ENCODE data around the gene ACBD5. TPM values are rescaled to one million over a fixed set of nuclear protein-coding genes. Genes with fewer than 3 reads are reported as not detected.

The ACBD5 gene
- polyA plus RNA-seq, 1 of the 3 experiments (the other 2 are of a cell fraction), result 12.5 TPM

- TF ChIP-seq USF2 (IDR thresholded peaks at IDR 0.05; ENCODE audit: borderline replicate concordance, low read depth, low read length) (no peak), TCF12 (IDR thresholded peaks at IDR 0.05) (peak; percentile 48; the same call in 1 of the 2 replicates), ELF1 (IDR thresholded peaks at IDR 0.05) (no peak), MXI1 (IDR thresholded peaks at IDR 0.05; ENCODE audit: low read depth, low read length) (no peak), RAD21 (IDR thresholded peaks at IDR 0.05; ENCODE audit: low read length) (no peak), NFIC (IDR thresholded peaks at IDR 0.05; ENCODE audit: borderline replicate concordance) (peak; percentile 58), SIN3A (IDR thresholded peaks at IDR 0.05; ENCODE audit: borderline replicate concordance, low read depth, low read length) (no peak), YY1 (IDR thresholded peaks at IDR 0.05; ENCODE audit: low read depth) (no peak), JUND (IDR thresholded peaks at IDR 0.05) (peak; percentile 85)
These were observed 48.3 kb downstream of the ACBD5 start (continued) for GRCh38 chr10:27192284-27192683.

GRCh38 chr10:27190508-27190907 lies 50.1 kb downstream of the ACBD5 start:
- DNase-seq, result no peak
- no peaks in the 10 kb centered on the region for H4K20me1 ChIP-seq (ENCODE audit: insufficient read depth)
- no peak overlapping the region for H3K27ac ChIP-seq (ENCODE audit: low read depth in 2 of 2, low read length in 1 of 2)
- ChIA-PET CTCF (no interaction called here), POLR2A (no interaction called here)
- no peaks in the 10 kb centered on the region for H3K79me2 ChIP-seq (ENCODE audit: insufficient read depth)
- H2AFZ ChIP-seq (ENCODE audit: low read depth), result no peak overlapping the region
- WGBS (ENCODE audit: low lambda C conversion rate), result 88% methylated on average over 2 of the region's 2 CpGs
- H3K4me3 ChIP-seq (ENCODE audit: low read depth in 2 of 2, low read length in 1 of 2), result no peak overlapping the region
- TF ChIP-seq GABPA (IDR thresholded peaks at IDR 0.05; ENCODE audit: low read depth) (no peak), RXRA (IDR thresholded peaks at IDR 0.05; ENCODE audit: borderline replicate concordance, low read depth) (no peak), GATA2 (CRISPR knock-in tag; IDR thresholded peaks at IDR 0.05) (no peak), PBX3 (IDR thresholded peaks at IDR 0.05) (no peak), FOXM1 (IDR thresholded peaks at IDR 0.05; ENCODE audit: low read depth) (no peak), USF1 (IDR thresholded peaks at IDR 0.05; ENCODE audit: borderline replicate concordance, low read depth) (no peak), IRF3 (IDR thresholded peaks at IDR 0.05; ENCODE audit: low read depth, low read length) (no peak), REST (IDR thresholded peaks at IDR 0.05; ENCODE audit: low read depth, low read length) (no peak), NRF1 (IDR thresholded peaks at IDR 0.05; ENCODE audit: low read depth, low read length) (no peak), MXI1 (IDR thresholded peaks at IDR 0.05; ENCODE audit: low read depth, low read length) (no peak), POLR2AphosphoS5 (IDR thresholded peaks at IDR 0.05; ENCODE audit: low read depth, low read length) (no peak), ZBTB33 (IDR thresholded peaks at IDR 0.05; ENCODE audit: borderline replicate concordance, low read depth) (no peak), SIN3A (IDR thresholded peaks at IDR 0.05; ENCODE audit: borderline replicate concordance, low read depth, low read length) (no peak), TCF12 (IDR thresholded peaks at IDR 0.05) (no peak), RFX5 (IDR thresholded peaks at IDR 0.05; ENCODE audit: low read length) (no peak), SMC3 (IDR thresholded peaks at IDR 0.05; ENCODE audit: low read depth, low read length) (no peak), ELF1 (IDR thresholded peaks at IDR 0.05) (no peak)
- peaks cover 24% of the 10 kb centered on the region for H3F3A ChIP-seq (replicated peaks; ENCODE audit: insufficient read depth)
- H3K4me1 ChIP-seq (ENCODE audit: control insufficient read depth in 1 of 2, insufficient read depth in 2 of 2, low read depth in 1 of 2, low read length in 1 of 2), result peaks cover 0 to 4% of the 10 kb centered on the region in 2 experiments; a peak in 1 of 4 replicates
- H3K9me3 ChIP-seq, result no peaks in the 10 kb centered on the region
- no peak overlapping the region for H3K4me2 ChIP-seq
- no peaks in the 10 kb centered on the region for H3K9me2 ChIP-seq
- H3K9ac ChIP-seq, result no peak overlapping the region
- peaks cover 6 to 15% of the 10 kb centered on the region in 2 experiments for H3K36me3 ChIP-seq (replicated peaks in 1 of 2; ENCODE audit: control insufficient read depth in 1 of 2, insufficient read depth in 2 of 2, low read length in 1 of 2)
- H3K27me3 ChIP-seq (ENCODE audit: insufficient read depth), result no peaks in the 10 kb centered on the region
